ENCODE measurements around the gene MDC1. TPM values are rescaled to one million over a fixed set of nuclear protein-coding genes. Genes with fewer than 3 reads are reported as not detected.

The MDC1 gene
- total RNA-seq, 2 donors from 2014 or later: 11.4 to 18.1 TPM

GRCh38 chr6:30682143-30683117 lies 34.7 kb downstream of the MDC1 start:
- Histone ChIP-seq H3K4me1 (peaks cover 59% of the 10 kb centered on the region), H3K27me3 (no peaks in the 10 kb centered on the region), H3K36me3 (replicated peaks in 1 of 2; ENCODE audit: insufficient read depth in 1 of 2, low read depth in 2 of 2) (no peaks in the 10 kb centered on the region), H3K4me3 (no peak overlapping the region), H3K9me3 (no peaks in the 10 kb centered on the region), H3K27ac (peak overlapping the region; percentile 9 to 98 (median 80))
- TF ChIP-seq CTCF (IDR thresholded peaks at IDR 0.05) (no peak), POLR2A (IDR thresholded peaks at IDR 0.05) (peak in 2 of 3 donors; percentile 42 to 52)
- intact Hi-C loops (cut with DNase I): loop anchor here (5.0 kb wide), 1 partner anchor 45 kb away; no protein-coding TSS in a partner anchor
- DNase-seq (peak; percentile 47 to 80 (median 59)), ATAC-seq (peak; percentile 7)
- WGBS, 2 donors: 50 to 60% methylated on average over 10 of the region's 11 CpGs

GRCh38 chr6:30681766-30682142 lies 35.3 kb downstream of the MDC1 start:
- Histone ChIP-seq H3K4me3 (no peak overlapping the region), H3K27ac (peak overlapping the region in 3 of 4 donors; percentile 64 to 98 (median 95)), H3K9me3 (no peaks in the 10 kb centered on the region), H3K36me3 (replicated peaks in 1 of 2; ENCODE audit: insufficient read depth in 1 of 2, low read depth in 2 of 2) (no peaks in the 10 kb centered on the region), H3K4me1 (peaks cover 59% of the 10 kb centered on the region), H3K27me3 (no peaks in the 10 kb centered on the region)
- DNase-seq: no peak
- no peak for ATAC-seq
- intact Hi-C loops (cut with DNase I): loop anchor here (5.0 kb wide), 1 partner anchor 46 kb away; no protein-coding TSS in a partner anchor
- 66 to 69% methylated on average over 4 of the region's 4 CpGs for WGBS, 2 donors
- TF ChIP-seq POLR2A (IDR thresholded peaks at IDR 0.05) (no peak), CTCF (IDR thresholded peaks at IDR 0.05) (no peak)

GRCh38 chr6:30679765-30680535 lies 37.1 kb downstream of the MDC1 start:
- intact Hi-C loops (cut with DNase I): loop anchor here (5.0 kb wide), 1 partner anchor 47 kb away; no protein-coding TSS in a partner anchor
- H3K27me3 ChIP-seq: no peaks in the 10 kb centered on the region
- no peak overlapping the region for H3K4me3 ChIP-seq
- 68 to 75% methylated on average over 7 of the region's 7 CpGs for WGBS, 2 donors
- no peak for TF ChIP-seq POLR2A (IDR thresholded peaks at IDR 0.05)
- no peak for TF ChIP-seq CTCF (IDR thresholded peaks at IDR 0.05)
- H3K9me3 ChIP-seq: no peaks in the 10 kb centered on the region
- DNase-seq (no peak), ATAC-seq (no peak)
- H3K4me1 ChIP-seq: peaks cover 45% of the 10 kb centered on the region
- H3K27ac ChIP-seq: peak overlapping the region in 3 of 4 donors; percentile 7 to 51 (median 27)
- no peaks in the 10 kb centered on the region for H3K36me3 ChIP-seq (replicated peaks in 1 of 2; ENCODE audit: insufficient read depth in 1 of 2, low read depth in 2 of 2)

GRCh38 chr6:30678964-30679726 lies 37.9 kb downstream of the MDC1 start:
- 7 to 14% methylated on average over 24 to 29 of the region's 31 CpGs for WGBS, 2 donors
- peak; percentile 88 for ATAC-seq
- H3K27ac ChIP-seq: peak overlapping the region in 3 of 4 donors; percentile 7 to 51 (median 27)

More at GRCh38 chr6:30678964-30679726, 37.9 kb downstream of the MDC1 start:
- H3K36me3 ChIP-seq (replicated peaks in 1 of 2; ENCODE audit: insufficient read depth in 1 of 2, low read depth in 2 of 2): no peaks in the 10 kb centered on the region
- TF ChIP-seq POLR2A (IDR thresholded peaks at IDR 0.05) (no peak), CTCF (IDR thresholded peaks at IDR 0.05) (peak; percentile 92 to 97 (median 95))
- peak; percentile 84 to 88 (median 88) for DNase-seq
- H3K4me1 ChIP-seq: peaks cover 43% of the 10 kb centered on the region
- H3K4me3 ChIP-seq: no peak overlapping the region
- no peaks in the 10 kb centered on the region for H3K27me3 ChIP-seq
- intact Hi-C loops (cut with DNase I): no loop called here
- H3K9me3 ChIP-seq: no peaks in the 10 kb centered on the region

Data from body of pancreas (tissue), 4 donors.